ENCODE results near the gene PARP4. TPM values are rescaled to one million over a fixed set of nuclear protein-coding genes. Genes with fewer than 3 reads are reported as not detected.

PARP4 gene
- total RNA-seq, 4 donors from 2014 or later: 35.0 to 46.9 (median 42.0) TPM

DNA sequence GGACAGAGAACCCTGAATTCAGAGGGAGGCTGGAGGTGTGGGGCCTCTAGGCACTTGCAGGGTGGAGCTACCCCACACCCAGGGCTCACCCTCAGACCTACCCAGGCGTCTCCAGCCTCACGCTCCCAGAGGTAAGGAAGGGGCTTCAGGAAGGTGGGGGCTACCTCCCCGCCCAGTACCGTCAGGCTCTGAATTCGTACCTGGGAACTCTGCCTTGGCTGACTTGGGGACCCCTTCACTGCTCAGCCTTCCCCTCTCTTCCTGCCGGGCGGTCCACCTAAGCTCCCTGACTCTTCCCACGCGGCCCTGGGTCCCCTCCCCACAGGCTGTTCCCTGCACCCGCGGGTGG, 28.5 kb upstream of the PARP4 start:
- ATAC-seq: peak; percentile 28
- H3K4me3 ChIP-seq: peak overlapping the region in 1 of 2 donors; percentile 46
- peaks cover 0 to 11% (median 0%) of the 10 kb centered on the region in 3 donors for H3K4me1 ChIP-seq
- 52 to 72% methylated on average over 3 to 6 of the region's 11 CpGs for WGBS, 2 donors (ENCODE audit: low coverage in 1 of 2)
- peaks cover 46% of the 10 kb centered on the region for H3K27me3 ChIP-seq
- TF ChIP-seq, protein P1, sequence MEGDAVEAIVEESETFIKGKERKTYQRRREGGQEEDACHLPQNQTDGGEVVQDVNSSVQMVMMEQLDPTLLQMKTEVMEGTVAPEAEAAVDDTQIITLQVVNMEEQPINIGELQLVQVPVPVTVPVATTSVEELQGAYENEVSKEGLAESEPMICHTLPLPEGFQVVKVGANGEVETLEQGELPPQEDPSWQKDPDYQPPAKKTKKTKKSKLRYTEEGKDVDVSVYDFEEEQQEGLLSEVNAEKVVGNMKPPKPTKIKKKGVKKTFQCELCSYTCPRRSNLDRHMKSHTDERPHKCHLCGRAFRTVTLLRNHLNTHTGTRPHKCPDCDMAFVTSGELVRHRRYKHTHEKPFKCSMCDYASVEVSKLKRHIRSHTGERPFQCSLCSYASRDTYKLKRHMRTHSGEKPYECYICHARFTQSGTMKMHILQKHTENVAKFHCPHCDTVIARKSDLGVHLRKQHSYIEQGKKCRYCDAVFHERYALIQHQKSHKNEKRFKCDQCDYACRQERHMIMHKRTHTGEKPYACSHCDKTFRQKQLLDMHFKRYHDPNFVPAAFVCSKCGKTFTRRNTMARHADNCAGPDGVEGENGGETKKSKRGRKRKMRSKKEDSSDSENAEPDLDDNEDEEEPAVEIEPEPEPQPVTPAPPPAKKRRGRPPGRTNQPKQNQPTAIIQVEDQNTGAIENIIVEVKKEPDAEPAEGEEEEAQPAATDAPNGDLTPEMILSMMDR (IDR thresholded peaks at IDR 0.05): no peak
- no peak for TF ChIP-seq EP300 (IDR thresholded peaks at IDR 0.05)
- TF ChIP-seq POLR2A (IDR thresholded peaks at IDR 0.05): no peak
- TF ChIP-seq POLR2AphosphoS5 (IDR thresholded peaks at IDR 0.05): no peak
- H3K27ac ChIP-seq: no peak overlapping the region
- H3K9me3 ChIP-seq: no peaks in the 10 kb centered on the region
- H3K36me3 ChIP-seq: no peaks in the 10 kb centered on the region

DNA sequence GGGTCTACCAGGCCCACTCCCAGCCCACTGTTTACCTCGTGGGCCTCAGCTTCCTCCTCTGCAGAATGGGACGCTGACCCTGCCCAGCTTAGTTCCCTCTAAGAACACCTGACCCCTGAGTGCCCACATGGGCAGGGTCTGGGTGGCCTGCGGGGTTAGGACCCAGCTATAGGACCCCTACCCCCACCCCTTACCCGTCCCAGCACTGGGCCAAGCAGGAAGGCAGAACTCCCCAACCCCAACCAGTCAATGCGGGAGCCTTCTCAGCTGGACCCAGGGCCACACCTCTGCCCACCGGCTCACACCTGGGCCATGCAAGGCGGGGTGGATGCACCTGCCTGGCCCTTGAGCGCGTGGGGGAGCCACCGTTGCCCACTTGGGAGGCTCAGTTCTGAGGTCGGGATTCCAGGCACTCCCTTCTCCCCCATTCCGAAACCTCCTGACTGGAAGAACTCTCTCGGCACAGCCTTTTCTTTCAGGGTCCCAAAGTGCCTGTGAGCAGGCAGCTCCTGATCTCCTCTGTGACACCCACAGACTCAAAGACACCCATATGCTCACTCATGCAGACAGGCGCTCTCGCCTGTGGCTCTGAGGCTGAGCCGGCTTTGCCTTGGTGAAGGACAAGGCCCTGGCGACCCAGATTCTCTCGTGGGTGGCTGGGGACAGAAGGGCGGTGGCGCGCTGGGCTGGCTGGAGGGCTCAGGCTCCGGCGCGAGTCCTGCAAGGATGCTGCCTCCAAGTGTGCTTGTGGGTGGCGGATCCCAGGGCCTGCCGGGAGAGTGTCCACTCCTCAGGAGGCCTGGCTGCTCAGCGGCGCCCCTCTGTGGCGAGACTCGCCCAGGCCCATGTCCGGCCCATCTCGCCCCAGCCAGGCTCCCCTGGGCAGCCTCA, 27.9 kb upstream of the PARP4 start:
- no peak for ATAC-seq
- Histone ChIP-seq H3K4me1 (peaks cover 0 to 11% (median 0%) of the 10 kb centered on the region in 3 donors), H3K27ac (no peak overlapping the region), H3K4me3 (no peak overlapping the region), H3K36me3 (no peaks in the 10 kb centered on the region), H3K9me3 (no peaks in the 10 kb centered on the region), H3K27me3 (peaks cover 41% of the 10 kb centered on the region)
- TF ChIP-seq, protein P1 (IDR thresholded peaks at IDR 0.05): no peak
- TF ChIP-seq EP300 (IDR thresholded peaks at IDR 0.05) (no peak), POLR2AphosphoS5 (IDR thresholded peaks at IDR 0.05) (no peak), POLR2A (IDR thresholded peaks at IDR 0.05) (no peak)
- WGBS, 2 donors (ENCODE audit: low coverage in 1 of 2): no CpG with 5 or more reads among the region's 32 CpGs

DNA sequence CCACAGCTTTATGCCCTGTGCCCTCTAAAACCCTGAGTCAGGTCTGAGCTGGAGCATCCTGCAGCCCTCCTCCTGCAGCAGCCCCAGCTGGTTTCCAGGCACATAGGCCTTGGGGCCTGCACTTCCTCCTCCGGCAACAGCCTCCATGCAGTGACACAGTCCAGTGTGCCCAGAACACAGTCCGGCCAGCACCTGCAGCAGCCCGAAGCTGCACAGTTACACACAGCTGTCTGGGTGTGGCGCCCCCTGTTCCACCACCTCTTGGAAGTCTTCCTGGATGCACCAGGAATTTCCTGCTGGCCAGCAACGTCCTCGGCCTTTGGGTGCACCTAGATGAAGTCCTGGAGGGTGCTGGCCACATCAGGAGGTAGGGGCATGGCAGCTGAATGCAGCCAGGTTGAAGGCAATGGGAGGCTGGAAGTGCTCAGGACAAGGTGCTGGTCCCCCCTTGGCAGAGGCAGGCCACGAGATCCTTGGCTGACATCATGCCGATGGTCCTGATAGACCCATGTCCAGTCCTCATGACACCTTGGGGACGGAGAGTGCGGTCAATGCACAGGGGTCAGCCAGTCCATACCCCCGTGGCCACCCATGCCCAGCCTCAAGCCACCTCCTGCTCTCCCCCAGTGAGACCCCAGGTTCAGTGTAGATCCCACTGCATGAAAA, 27.1 kb upstream of the PARP4 start:
- no CpG with 5 or more reads among the region's 11 CpGs for WGBS, 2 donors (ENCODE audit: low coverage in 1 of 2)
- Histone ChIP-seq H3K4me3 (no peak overlapping the region), H3K27ac (no peak overlapping the region), H3K27me3 (peaks cover 40% of the 10 kb centered on the region), H3K9me3 (no peaks in the 10 kb centered on the region), H3K36me3 (no peaks in the 10 kb centered on the region), H3K4me1 (peaks cover 0 to 11% (median 0%) of the 10 kb centered on the region in 3 donors)
- no peak for TF ChIP-seq EP300 (IDR thresholded peaks at IDR 0.05)
- no peak for TF ChIP-seq POLR2AphosphoS5 (IDR thresholded peaks at IDR 0.05)
- TF ChIP-seq POLR2A (IDR thresholded peaks at IDR 0.05): no peak
- TF ChIP-seq, protein P1 (IDR thresholded peaks at IDR 0.05): no peak
- no peak for ATAC-seq

DNA sequence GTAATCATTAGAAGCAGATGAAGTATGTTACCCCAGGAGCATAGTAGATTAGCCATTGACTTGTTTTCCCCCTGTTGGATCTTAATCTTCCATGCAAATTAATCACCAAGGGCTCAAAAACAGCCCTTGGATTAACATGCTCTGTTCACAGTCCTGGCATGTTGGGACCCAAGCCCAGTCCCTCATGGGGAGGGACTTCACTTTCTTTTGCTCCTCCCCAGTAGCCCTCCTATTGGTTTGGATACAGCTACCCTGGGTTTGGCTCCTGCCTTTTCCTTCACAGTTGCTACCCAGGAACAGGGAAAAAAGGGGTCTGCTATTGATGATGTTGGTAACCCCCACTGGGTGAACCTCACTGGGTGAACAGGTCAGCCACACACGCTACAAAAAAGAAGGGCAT, 16.9 kb upstream of the PARP4 start:
- no peaks in the 10 kb centered on the region for H3K4me1 ChIP-seq
- no peak for ATAC-seq
- peaks cover 30% of the 10 kb centered on the region for H3K27me3 ChIP-seq
- no peaks in the 10 kb centered on the region for H3K9me3 ChIP-seq
- no peak overlapping the region for H3K4me3 ChIP-seq
- 100% methylated on average over 1 of the region's 1 CpG; no CpG with 5 or more reads in 1 of the 2 donors for WGBS, 2 donors (ENCODE audit: low coverage in 1 of 2)
- no peaks in the 10 kb centered on the region for H3K36me3 ChIP-seq
- H3K27ac ChIP-seq: no peak overlapping the region
- TF ChIP-seq POLR2AphosphoS5 (IDR thresholded peaks at IDR 0.05) (no peak), EP300 (IDR thresholded peaks at IDR 0.05) (no peak), POLR2A (IDR thresholded peaks at IDR 0.05) (no peak)
- TF ChIP-seq, protein P1 (IDR thresholded peaks at IDR 0.05): no peak
